ENCODE data around the gene XK. TPM values are rescaled to one million over a fixed set of nuclear protein-coding genes. Genes with fewer than 3 reads are reported as not detected.
A peak's percentile ranks its signal among the peaks of the same experiment; 100 is the strongest.
"Not testable (repeated sequence)": the region's sequence is repeated elsewhere in the genome, so short reads cannot be mapped to it uniquely, and the experiment has no call there.

XK gene
- total and polyA plus RNA-seq, 2 donors from 2014 or later = 0.73 to 1.3 TPM

DNA sequence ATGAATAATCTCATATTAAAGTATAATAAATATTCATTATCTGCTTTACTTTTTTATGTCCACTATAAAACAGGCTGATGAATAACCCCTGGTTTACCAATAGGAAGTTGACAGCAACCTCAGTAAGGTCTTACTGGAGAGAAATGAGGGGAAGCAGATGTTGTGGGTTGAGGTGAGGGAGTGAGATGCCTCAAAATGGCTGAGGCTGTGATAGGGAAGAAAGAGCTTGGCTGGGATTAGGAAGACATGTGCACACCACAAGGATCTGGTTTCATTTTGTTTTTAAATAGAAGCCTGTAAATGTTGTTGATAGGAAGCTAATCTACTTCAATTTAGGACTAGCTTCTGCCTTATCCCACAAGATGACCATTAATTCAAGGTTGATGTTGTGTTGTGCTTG is 79.9 kb downstream of the XK start:
- no peaks in the 10 kb centered on the region for H3K36me3 ChIP-seq (ENCODE audit: control insufficient read depth in 2 of 3, insufficient read depth in 3 of 3, low read length in 3 of 3)
- no peak overlapping the region for H3K27ac ChIP-seq (ENCODE audit: low read depth in 2 of 2, low read length in 2 of 2)
- TF ChIP-seq CTCF (IDR thresholded peaks at IDR 0.05; ENCODE audit: borderline replicate concordance, extremely low read depth, insufficient read depth) = no peak
- H3K4me3 ChIP-seq (ENCODE audit: low read length in 3 of 3) = no peak overlapping the region
- DNase-seq (peak in 1 of 5 donors; percentile 28), FAIRE-seq (no peak)
- H3K4me1 ChIP-seq (ENCODE audit: control insufficient read depth in 2 of 3, insufficient read depth in 2 of 3, low read depth in 1 of 3, low read length in 3 of 3) = no peaks in the 10 kb centered on the region
- H3K9ac ChIP-seq (ENCODE audit: low read length in 3 of 3) = no peak overlapping the region
- H3K9me3 ChIP-seq (ENCODE audit: control insufficient read depth in 2 of 3, insufficient read depth in 1 of 3, low read length in 3 of 3) = no peaks in the 10 kb centered on the region
- intact Hi-C loops (cut with DNase I) = no loop called here
- no peaks in the 10 kb centered on the region for H3K27me3 ChIP-seq (ENCODE audit: control insufficient read depth, insufficient read depth, low read length)

- no peak for TF ChIP-seq CTCF (IDR thresholded peaks at IDR 0.05; ENCODE audit: borderline replicate concordance, extremely low read depth, insufficient read depth)
- no peak overlapping the region for H3K4me3 ChIP-seq (ENCODE audit: low read length in 3 of 3)
- DNase-seq = no peak
- intact Hi-C loops (cut with DNase I) = no loop called here
- H3K4me1 ChIP-seq (ENCODE audit: control insufficient read depth in 2 of 3, insufficient read depth in 2 of 3, low read depth in 1 of 3, low read length in 3 of 3) = no peaks in the 10 kb centered on the region
- H3K27me3 ChIP-seq (ENCODE audit: control insufficient read depth, insufficient read depth, low read length) = no peaks in the 10 kb centered on the region
- H3K27ac ChIP-seq (ENCODE audit: low read depth in 2 of 2, low read length in 2 of 2) = no peak overlapping the region
- no peak overlapping the region for H3K9ac ChIP-seq (ENCODE audit: low read length in 3 of 3)
- no peaks in the 10 kb centered on the region for H3K9me3 ChIP-seq (ENCODE audit: control insufficient read depth in 2 of 3, insufficient read depth in 1 of 3, low read length in 3 of 3)
- FAIRE-seq = no peak
- no peaks in the 10 kb centered on the region for H3K36me3 ChIP-seq (ENCODE audit: control insufficient read depth in 2 of 3, insufficient read depth in 3 of 3, low read length in 3 of 3)
Observed at GRCh38 chrX:37767430-37767829, 81.8 kb downstream of the XK start.

GRCh38 chrX:37768866-37769265 is 83.3 kb downstream of the XK start:
- H3K4me1 ChIP-seq (ENCODE audit: control insufficient read depth in 2 of 3, insufficient read depth in 2 of 3, low read depth in 1 of 3, low read length in 3 of 3); H3K4me3 ChIP-seq (ENCODE audit: low read length in 3 of 3); H3K27ac ChIP-seq (ENCODE audit: low read depth in 2 of 2, low read length in 2 of 2); H3K27me3 ChIP-seq (ENCODE audit: control insufficient read depth, insufficient read depth, low read length); FAIRE-seq; H3K36me3 ChIP-seq (ENCODE audit: control insufficient read depth in 2 of 3, insufficient read depth in 3 of 3, low read length in 3 of 3); DNase-seq; H3K9ac ChIP-seq (ENCODE audit: low read length in 3 of 3); intact Hi-C loops (cut with DNase I); H3K9me3 ChIP-seq (ENCODE audit: control insufficient read depth in 2 of 3, insufficient read depth in 1 of 3, low read length in 3 of 3): not testable (repeated sequence)

GRCh38 chrX:37776283-37776986 is 90.8 kb downstream of the XK start:
- no peak for DNase-seq
- Histone ChIP-seq H3K4me3 (ENCODE audit: low read length in 3 of 3) (no peak overlapping the region), H3K9me3 (ENCODE audit: control insufficient read depth in 2 of 3, insufficient read depth in 1 of 3, low read length in 3 of 3) (no peaks in the 10 kb centered on the region), H3K27ac (ENCODE audit: low read depth in 2 of 2, low read length in 2 of 2) (no peak overlapping the region), H3K36me3 (ENCODE audit: control insufficient read depth in 2 of 3, insufficient read depth in 3 of 3, low read length in 3 of 3) (no peaks in the 10 kb centered on the region), H3K9ac (ENCODE audit: low read length in 3 of 3) (no peak overlapping the region), H3K27me3 (ENCODE audit: control insufficient read depth, insufficient read depth, low read length) (no peaks in the 10 kb centered on the region), H3K4me1 (ENCODE audit: control insufficient read depth in 2 of 3, insufficient read depth in 2 of 3, low read depth in 1 of 3, low read length in 3 of 3) (no peaks in the 10 kb centered on the region)
- TF ChIP-seq CTCF (IDR thresholded peaks at IDR 0.05; ENCODE audit: borderline replicate concordance, extremely low read depth, insufficient read depth) = no peak
- intact Hi-C loops (cut with DNase I) = no loop called here
- FAIRE-seq = no peak
